Spleen (tissue), 7 donors: ENCODE measurements around the gene CCDC200.
"Not testable (repeated sequence)": the region's sequence is repeated elsewhere in the genome, so short reads cannot be mapped to it uniquely, and the experiment has no call there.

Experiments used
- CTCF ChIP-seq, 11 experiments: fragments of 200-600 bp in 7 of 11; fragments of 450-650 bp in 4 of 11; sonication (generic) in 4 of 11; IDR thresholded peaks in 8 of 11; conservative IDR thresholded peaks in 3 of 11; 1 replicate in 7 of 11; 2 replicates in 4 of 11; pipeline versions ENCODE4 v1.4.0 to v1.8.0; 2016 to 2021; ENCODE audit warnings: antibody characterized with exemption in 11 of 11, inconsistent platforms in 4 of 11, mild to moderate bottlenecking in 1 of 11
- POLR2A ChIP-seq, 3 donors: fragments of 450-650 bp; IDR thresholded peaks; one replicate each; pipeline ENCODE4 v1.5.1; 2017; ENCODE audit warnings: antibody characterized with exemption in 3 of 3, mild to moderate bottlenecking in 1 of 3
- POLR2AphosphoS5 ChIP-seq, 3 donors: sonication (generic); formaldehyde crosslinking; IDR thresholded peaks; one replicate each; pipeline ENCODE4 v1.5.1; 2017; ENCODE audit warnings: antibody characterized with exemption in 3 of 3
- donor health status: DM: no; HTN: no; CAD: no; lungs with moderate emphysema.
- donor health status: DM: no; HTN: no; CAD: no.
- donor health status: DM: no; HTN: no; CAD: no.

- not testable (repeated sequence) for TF ChIP-seq CTCF (IDR thresholded peaks at IDR 0.05 in 8 of 11, conservative IDR thresholded peaks at IDR 0.05 in 3 of 11); POLR2A (IDR thresholded peaks at IDR 0.05)
- TF ChIP-seq POLR2AphosphoS5 (IDR thresholded peaks at IDR 0.05), result peak in 1 of 3 donors; percentile 12
Measured at GRCh38 chr17:43246456-43246855, 18.0 kb upstream of the CCDC200 start.
